Measurements from ENCODE around the gene AQP1. TPM values are rescaled to one million over a fixed set of nuclear protein-coding genes. Genes with fewer than 3 reads are reported as not detected.

AQP1 gene
- total RNA-seq, 1 donor from 2014 or later = 2.5 TPM

GRCh38 chr7:30950197-30950596 lies 38.5 kb downstream of the AQP1 start:
- no peak for DNase-seq (ENCODE audit: low read depth)
- no peak overlapping the region for H3K4me3 ChIP-seq (ENCODE audit: low read depth, low read length)
- TF ChIP-seq, protein P1, sequence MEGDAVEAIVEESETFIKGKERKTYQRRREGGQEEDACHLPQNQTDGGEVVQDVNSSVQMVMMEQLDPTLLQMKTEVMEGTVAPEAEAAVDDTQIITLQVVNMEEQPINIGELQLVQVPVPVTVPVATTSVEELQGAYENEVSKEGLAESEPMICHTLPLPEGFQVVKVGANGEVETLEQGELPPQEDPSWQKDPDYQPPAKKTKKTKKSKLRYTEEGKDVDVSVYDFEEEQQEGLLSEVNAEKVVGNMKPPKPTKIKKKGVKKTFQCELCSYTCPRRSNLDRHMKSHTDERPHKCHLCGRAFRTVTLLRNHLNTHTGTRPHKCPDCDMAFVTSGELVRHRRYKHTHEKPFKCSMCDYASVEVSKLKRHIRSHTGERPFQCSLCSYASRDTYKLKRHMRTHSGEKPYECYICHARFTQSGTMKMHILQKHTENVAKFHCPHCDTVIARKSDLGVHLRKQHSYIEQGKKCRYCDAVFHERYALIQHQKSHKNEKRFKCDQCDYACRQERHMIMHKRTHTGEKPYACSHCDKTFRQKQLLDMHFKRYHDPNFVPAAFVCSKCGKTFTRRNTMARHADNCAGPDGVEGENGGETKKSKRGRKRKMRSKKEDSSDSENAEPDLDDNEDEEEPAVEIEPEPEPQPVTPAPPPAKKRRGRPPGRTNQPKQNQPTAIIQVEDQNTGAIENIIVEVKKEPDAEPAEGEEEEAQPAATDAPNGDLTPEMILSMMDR (IDR thresholded peaks at IDR 0.05; ENCODE audit: insufficient read depth, low read length, poor library complexity, severe bottlenecking) = no peak
- H3K36me3 ChIP-seq (ENCODE audit: control insufficient read depth, insufficient read depth, low read length) = no peaks in the 10 kb centered on the region
- H3K27me3 ChIP-seq (ENCODE audit: control insufficient read depth, insufficient read depth, low read length) = peaks cover 5% of the 10 kb centered on the region

GRCh38 chr7:30954914-30955313 lies 43.3 kb downstream of the AQP1 start:
- H3K4me3 ChIP-seq (ENCODE audit: low read depth, low read length) = no peak overlapping the region
- no peaks in the 10 kb centered on the region for H3K36me3 ChIP-seq (ENCODE audit: control insufficient read depth, insufficient read depth, low read length)
- no peak for DNase-seq (ENCODE audit: low read depth)
- TF ChIP-seq, protein P1 (IDR thresholded peaks at IDR 0.05; ENCODE audit: insufficient read depth, low read length, poor library complexity, severe bottlenecking) = no peak
- H3K27me3 ChIP-seq (ENCODE audit: control insufficient read depth, insufficient read depth, low read length) = peaks cover 3% of the 10 kb centered on the region

DNA sequence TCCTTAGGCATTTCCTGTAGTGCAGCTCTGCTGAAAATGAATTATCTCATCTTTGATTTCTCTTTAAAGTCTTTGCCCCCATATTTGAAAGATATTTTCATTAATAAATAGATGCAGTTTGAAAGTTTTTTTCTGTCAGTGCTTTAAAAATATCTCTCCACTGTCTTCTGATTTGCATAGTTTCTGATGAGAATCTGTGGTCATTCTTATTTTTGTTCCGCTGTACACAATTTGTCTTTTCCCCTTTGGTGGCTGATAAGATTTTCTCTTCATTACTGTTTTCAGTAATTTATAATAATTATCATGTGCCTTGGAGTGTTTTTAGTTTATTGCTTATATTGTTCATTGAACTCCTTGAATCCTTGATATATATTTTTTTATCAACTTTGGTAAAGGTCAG lies 45.1 kb downstream of the AQP1 start:
- Histone ChIP-seq H3K4me3 (ENCODE audit: low read depth, low read length) (no peak overlapping the region), H3K36me3 (ENCODE audit: control insufficient read depth, insufficient read depth, low read length) (no peaks in the 10 kb centered on the region), H3K27me3 (ENCODE audit: control insufficient read depth, insufficient read depth, low read length) (peaks cover 2% of the 10 kb centered on the region)
- DNase-seq (ENCODE audit: low read depth) = no peak
- TF ChIP-seq, protein P1 (IDR thresholded peaks at IDR 0.05; ENCODE audit: insufficient read depth, low read length, poor library complexity, severe bottlenecking) = no peak

DNA sequence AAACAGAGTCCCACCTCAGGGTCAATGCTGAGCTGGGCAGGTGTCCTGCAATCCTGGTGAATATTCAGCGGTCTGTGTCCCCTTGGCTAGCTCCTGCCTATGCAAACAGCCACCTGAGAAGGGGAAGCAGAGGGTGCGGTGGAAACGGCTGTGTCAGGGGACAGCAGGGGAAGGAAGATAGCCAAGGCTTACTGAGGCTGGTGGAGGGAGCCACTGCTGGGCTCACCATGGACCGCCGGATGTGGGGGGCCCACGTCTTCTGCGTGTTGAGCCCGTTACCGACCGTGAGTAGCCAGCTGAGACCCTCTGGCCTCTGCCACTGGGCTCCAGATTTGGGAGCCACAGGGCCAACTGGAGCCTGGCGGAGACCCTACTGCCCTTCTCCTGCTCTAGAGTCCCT lies 52.2 kb downstream of the AQP1 start, which contains the start of gene GHRHR:
Gene GHRHR (plus strand): TSS at position 112 of the 400 bp plus-strand sequence. CDS start 116 bp downstream, at position 228.
- Histone ChIP-seq H3K4me3 (ENCODE audit: low read depth, low read length) (no peak within 1 kb of the TSS), H3K36me3 (ENCODE audit: control insufficient read depth, insufficient read depth, low read length) (no peaks in the 10 kb centered on the region), H3K27me3 (ENCODE audit: control insufficient read depth, insufficient read depth, low read length) (peaks cover 3% of the 10 kb centered on the region)
- TF ChIP-seq, protein P1 (IDR thresholded peaks at IDR 0.05; ENCODE audit: insufficient read depth, low read length, poor library complexity, severe bottlenecking) = no peak
- DNase-seq (ENCODE audit: low read depth) = no peak

GRCh38 chr7:30965372-30965771 lies 53.7 kb downstream of the AQP1 start:
- Histone ChIP-seq H3K27me3 (ENCODE audit: control insufficient read depth, insufficient read depth, low read length) (peaks cover 4% of the 10 kb centered on the region), H3K4me3 (ENCODE audit: low read depth, low read length) (no peak overlapping the region), H3K36me3 (ENCODE audit: control insufficient read depth, insufficient read depth, low read length) (no peaks in the 10 kb centered on the region)
- TF ChIP-seq, protein P1 (IDR thresholded peaks at IDR 0.05; ENCODE audit: insufficient read depth, low read length, poor library complexity, severe bottlenecking) = no peak
- DNase-seq (ENCODE audit: low read depth) = no peak

DNA sequence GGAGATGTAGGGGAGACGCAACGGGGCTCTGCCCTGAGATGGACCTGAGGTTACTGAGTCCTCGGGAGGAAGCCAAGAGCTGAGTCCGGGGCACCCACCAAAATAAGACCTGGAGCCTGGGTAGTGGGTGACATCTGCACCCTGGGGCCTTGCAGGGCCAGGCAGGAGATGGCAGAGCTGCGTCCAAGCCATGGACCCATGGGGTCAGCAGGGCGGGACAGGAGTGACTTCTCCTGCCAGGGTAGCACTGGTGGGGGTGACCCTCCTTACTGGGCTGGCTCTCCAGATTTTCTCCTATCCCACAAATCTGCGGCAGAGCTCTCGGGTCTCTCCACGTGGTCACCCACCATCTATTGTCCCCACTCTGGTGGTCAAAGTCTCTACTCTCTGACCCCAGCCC lies 54.2 kb downstream of the AQP1 start:
- TF ChIP-seq, protein P1 (IDR thresholded peaks at IDR 0.05; ENCODE audit: insufficient read depth, low read length, poor library complexity, severe bottlenecking) = no peak
- Histone ChIP-seq H3K27me3 (ENCODE audit: control insufficient read depth, insufficient read depth, low read length) (peaks cover 6% of the 10 kb centered on the region), H3K36me3 (ENCODE audit: control insufficient read depth, insufficient read depth, low read length) (no peaks in the 10 kb centered on the region), H3K4me3 (ENCODE audit: low read depth, low read length) (no peak overlapping the region)
- no peak for DNase-seq (ENCODE audit: low read depth)

Data from kidney epithelial cell (primary cell).